Stimulated activated CD8-positive, alpha-beta memory T cell treated with anti-CD3 and anti-CD28 coated beads, Interleukin-15, amount 100 ng/mL, for 4 hours (primary cell): ENCODE measurements around the gene COX6A1.
A peak's percentile ranks its signal among the peaks of the same experiment; 100 is the strongest.

Source experiments
- DNase-seq, 2 donors: peaks; one replicate each; pipeline ENCODE4 v3.0.0-alpha.2; 2020; ENCODE audit warnings: low read depth in 2 of 2

COX6A1 gene

GRCh38 chr12:120437735-120438494 is at the start of gene COX6A1:
Gene COX6A1, plus strand, starts transcription at chr12:120438113. Its CDS starts 14 bp downstream, at chr12:120438127.
- peak; percentile 92 to 99 for DNase-seq

DNA sequence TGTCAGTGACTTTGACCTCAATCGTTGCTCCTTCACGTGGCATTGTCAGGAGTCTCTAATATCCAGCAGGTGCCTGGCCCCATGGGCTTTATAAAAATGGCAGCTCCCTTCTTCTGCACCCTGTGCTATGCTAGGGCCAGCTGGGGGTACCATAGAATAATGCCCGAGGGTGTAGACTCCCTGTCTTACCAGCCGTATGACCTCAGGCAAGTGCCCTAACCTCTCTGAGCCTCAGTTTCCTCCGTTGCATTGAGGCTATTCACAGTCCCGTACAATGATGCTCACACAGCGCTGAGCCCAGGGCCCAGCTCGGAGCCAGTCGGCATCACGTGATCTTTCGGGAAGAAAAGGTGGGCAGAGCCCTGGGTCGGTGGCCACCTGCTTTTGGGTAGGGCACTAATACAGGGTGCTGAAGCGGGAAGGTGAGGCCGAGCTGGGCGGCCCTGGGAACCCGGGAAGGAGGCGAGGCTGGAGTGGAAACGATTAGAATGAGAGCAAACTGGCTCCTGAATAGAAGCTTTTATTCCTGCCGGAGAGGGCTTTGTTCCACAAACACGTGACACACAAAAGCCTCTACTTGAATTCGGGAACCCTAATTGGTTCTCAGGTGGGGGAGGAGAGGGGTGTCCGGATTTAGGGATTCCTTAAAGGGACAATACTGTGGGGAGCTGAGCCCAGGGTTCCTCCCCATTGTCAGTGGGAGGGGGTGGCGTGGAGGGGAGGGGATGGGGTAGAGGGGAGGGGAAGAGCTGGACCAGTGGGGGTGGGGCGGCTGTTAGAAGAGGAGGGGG is 49.0 kb upstream of the COX6A1 start:
- no peak for DNase-seq

DNA sequence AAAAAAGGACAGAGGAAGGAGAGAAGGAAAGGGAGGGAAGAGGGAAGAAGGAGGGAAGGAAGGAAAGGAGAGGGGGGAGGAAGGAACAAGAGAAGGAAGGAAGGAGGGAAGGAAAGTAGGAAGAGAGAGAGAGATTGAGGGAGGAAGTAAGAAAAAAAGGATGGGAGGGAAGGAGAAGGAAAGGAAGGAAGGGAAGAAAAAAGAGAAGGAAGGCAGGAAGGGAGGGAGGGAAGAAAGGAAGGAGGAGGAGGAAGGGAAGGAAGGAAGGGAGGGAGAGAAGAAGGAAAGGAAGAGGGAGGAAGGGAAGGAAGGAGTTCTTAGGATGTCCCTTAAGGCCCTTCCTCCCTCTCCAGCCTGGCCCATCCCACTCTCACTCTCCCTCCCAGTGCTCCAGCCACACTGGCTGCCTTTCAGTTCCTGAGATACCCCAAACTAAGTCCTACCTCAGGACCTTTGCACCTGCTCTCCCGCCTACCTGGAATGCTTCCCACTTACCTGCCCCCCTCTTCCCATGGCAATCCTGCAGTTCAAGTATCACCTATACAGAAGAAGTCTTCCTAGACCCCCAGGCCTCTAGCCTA is 47.3 kb upstream of the COX6A1 start:
- no peak for DNase-seq

- DNase-seq: no peak
Observed at GRCh38 chr12:120394483-120395367, 43.2 kb upstream of the COX6A1 start.

- DNase-seq: no peak
Observed at GRCh38 chr12:120397824-120398540, 39.9 kb upstream of the COX6A1 start.

DNA sequence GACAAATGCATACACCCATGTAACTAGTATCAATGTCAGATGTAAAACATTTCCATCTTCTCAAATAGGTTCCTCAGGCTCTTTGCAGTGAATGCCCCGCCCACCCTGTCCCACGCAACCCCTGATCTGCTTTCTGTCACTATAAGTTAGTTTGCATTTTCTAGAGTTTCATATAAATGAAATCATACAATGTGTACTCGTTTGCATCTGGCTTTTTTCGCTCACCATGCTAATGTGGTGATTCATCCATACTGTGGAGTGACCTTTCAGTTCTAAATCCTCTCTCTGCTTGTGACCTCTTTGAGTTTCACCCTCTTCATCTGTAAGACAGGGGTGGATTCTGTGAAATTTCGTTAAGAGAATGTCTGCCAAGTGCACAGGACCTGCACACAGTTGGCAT is 38.4 kb upstream of the COX6A1 start:
- DNase-seq: no peak

DNA sequence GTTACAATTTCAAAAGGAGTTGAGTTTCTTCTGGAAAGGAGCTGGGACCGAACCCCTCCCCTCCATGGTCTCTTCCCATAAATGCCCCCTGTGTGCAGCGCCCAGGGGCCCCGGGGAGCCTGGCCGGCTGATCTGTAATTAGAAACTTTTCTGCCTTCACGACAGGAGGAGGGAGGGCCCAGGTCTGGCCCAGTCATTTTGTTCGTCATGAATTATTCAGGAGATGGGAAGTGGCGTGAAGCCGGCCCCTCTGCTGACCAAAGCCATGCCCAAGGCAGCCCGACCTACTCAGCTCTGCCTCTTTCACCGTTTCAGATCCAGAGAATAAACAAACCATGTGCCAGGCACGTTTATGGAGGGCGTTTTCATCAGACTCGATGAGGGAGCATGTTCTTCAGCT is 35.7 kb upstream of the COX6A1 start:
- no peak for DNase-seq

DNA sequence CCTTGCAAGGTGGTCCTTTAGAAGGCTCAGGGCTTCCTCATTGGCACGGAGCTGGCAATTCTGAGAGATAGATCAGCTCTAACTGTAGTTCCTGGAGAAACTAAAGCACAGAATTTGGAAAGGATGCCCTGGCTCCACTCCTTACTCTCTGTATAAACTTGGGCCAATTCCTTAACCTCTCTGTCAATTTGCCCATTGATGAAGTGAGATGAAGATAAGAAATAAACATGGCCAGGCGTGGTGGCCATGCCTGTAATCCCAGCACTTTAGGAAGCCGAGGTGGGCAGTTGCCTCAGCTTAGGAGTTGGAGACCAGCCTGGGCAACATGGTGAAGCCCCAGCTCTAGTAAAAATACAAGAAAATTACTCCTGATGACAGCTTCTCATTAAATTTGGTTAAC is 34.0 kb upstream of the COX6A1 start:
- no peak for DNase-seq

DNA sequence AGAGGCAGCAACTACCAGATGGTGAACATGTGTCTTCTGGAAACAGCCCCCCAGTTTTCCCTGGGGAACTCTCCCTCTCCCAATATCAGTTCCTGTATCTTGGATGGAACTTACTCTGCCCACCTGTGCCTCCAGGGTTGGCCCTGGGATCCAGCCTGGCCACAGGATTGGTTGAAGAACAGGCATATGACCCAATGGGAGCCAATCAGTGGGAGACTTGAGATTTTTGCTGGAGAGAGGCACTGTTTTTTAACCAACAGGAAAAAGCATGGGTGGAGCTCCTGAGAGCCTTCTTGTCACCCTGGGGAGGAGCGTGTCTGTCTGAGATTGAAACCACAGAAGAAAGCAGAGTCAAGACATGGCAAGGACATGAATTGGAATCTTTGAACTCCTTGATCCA is 33.6 kb upstream of the COX6A1 start:
- no peak for DNase-seq

DNA sequence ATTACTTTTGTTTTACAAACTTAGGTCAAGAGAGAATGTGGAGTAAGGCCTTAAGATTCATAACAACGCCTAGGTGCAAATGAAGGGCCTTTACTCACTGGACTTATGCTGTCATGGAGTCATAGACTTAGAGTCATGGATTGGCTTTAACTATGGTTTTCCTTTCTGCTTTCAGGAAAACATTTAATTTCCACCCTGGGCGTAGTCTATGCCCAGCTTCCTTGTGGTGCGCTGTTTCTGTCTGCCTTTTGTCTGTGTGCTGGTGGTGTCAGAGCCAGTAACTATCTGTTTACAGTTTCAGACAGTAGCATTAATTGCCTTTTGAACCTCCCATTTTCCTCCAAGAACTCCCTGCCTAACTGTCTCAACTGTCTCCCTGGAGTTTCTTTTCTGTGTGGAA is 31.8 kb upstream of the COX6A1 start:
- no peak for DNase-seq

- no peak for DNase-seq
Observed at GRCh38 chr12:120406553-120406952, 31.4 kb upstream of the COX6A1 start.

DNA sequence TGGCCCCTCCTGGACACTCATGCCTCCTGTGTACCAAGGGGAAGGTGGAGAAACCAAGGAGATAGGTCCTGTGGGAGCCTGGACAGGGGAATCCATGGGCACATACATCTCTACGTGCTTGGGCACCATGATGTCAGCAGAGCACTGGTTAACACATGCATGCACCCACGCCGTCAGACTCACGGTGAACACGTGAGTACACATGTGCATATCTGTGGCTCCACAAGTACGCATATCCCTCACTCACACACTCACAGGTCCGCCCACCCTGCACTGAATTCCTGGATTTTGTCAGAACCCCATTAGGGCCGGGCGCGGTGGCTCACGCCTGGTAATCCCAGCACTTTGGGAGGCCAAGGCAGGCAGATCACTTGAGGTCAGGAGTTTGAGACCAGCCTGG is 29.1 kb upstream of the COX6A1 start:
- DNase-seq: no peak

DNA sequence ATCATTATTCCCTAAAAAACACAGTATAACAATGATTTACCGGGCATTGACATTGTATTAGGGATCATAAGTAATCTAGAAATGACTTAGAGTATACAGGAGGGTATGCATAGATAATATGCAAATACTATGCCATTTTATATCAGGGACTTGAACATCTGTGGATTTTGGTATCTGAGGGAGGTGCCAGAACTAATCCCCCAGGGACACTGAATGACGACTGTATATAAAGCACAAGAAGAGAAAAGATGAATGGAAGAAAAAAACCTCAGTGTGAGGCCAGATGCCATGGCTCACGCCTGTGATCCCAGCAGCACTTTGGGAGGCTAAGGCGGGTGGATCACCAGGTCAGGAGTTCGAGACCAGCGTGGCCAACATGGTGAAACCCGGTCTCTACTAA is 25.5 kb upstream of the COX6A1 start:
- DNase-seq: no peak

GRCh38 chr12:120413901-120414695 is 23.8 kb upstream of the COX6A1 start:
- DNase-seq: no peak

DNA sequence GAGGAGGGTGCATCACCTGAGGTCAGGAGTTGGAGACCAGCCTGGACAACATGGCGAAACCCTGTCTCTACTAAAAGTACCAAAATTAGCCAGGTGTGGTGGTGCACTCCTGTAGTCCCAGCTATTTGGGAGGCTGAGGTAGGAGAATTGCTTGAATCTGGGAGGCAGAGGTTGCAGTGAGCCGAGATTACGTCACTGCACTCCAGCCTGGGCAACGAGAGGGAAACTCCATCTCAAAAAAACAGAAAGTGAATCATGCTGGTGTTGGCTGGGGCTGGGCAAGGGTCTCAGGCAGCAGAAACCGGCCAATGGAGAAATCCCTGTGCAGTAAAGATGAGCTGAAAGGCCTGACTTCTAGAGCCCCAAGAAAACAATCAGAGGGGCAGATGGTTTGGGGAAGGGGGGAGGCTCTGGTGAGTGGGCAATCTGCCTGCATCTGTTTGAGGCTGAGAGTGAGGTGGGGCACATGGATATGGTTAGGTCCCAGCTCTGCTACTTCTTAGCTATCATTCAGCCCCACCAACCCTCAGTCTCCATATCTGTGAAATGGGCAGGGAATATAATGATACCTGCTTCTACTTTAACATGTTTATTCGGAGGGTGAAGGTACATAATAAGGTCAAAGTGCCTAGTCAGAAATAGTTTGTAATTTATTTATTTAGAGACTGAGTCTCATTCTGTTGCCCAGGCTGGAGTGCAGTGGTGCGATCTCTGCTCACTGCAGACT is 21.3 kb upstream of the COX6A1 start:
- no peak for DNase-seq

GRCh38 chr12:120417917-120418580 is 19.9 kb upstream of the COX6A1 start:
- DNase-seq: no peak

- DNase-seq: no peak
Observed at GRCh38 chr12:120421701-120422100, 16.2 kb upstream of the COX6A1 start.

GRCh38 chr12:120422892-120423456 is 14.9 kb upstream of the COX6A1 start:
- no peak for DNase-seq

DNA sequence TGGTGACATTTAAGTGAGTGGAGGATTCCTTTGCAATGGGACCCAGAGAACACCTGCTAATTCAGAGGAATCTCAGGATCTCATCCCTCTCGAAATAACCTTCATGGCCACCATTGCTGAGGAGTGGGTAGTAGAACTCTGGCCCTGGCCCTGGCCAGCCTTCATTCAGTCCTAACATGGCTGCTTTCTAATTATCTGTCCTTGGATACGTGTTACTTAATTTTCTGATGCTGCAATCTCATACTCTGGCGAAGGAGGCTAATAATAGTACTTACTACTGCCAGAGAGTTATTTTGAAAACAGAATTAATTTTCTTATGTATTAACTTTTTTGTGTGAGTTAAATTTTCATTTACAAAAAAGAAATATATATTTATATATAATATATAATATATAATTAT is 12.1 kb upstream of the COX6A1 start:
- no peak for DNase-seq
